Ammon's horn (tissue), 1 donor: Measurements from ENCODE around the gene HDAC8.

Source experiments
- DNase-seq: peaks from one replicate; pipeline ENCODE4 v3.0.0-alpha.2; 2016; ENCODE audit warnings: low spot score

HDAC8 gene

DNA sequence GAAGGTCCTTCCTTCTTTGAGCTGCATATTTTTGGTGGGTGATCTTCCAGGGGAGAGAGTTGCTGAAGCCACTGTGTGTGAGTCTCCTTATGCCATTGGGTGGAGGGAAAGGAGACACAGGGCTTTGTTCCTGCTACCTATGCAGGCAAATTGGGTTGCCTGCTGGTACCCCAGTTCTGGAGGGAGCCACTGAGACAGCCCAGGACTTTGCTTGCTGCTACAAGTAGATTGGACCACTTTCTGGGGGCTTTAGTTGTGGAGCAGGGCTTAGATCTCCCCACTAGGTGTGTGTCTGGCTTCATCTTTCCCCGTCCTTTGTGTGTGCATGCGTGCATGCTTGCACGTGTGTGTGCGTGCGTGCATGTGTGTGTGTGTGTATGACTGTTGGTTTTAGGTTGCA, 276.9 kb downstream of the HDAC8 start:
- no peak for DNase-seq

DNA sequence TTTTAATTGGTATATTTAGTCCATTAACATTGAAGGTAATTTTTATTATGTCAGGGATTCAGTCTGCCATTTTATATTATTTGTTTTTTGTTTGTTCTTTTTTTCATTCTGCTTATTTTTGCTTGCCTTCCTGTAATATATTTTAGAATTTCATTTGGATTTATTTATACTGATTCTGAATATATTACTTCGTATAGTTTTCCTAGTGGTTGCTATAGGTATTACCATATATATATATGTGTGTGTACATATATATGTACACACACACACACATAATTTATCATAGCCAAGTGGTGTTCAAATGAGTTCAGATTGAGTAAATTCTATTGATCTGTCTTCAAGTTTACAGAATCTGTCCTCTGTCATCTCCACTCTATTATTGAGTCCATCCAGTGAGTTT, 278.1 kb downstream of the HDAC8 start:
- DNase-seq = no peak

DNA sequence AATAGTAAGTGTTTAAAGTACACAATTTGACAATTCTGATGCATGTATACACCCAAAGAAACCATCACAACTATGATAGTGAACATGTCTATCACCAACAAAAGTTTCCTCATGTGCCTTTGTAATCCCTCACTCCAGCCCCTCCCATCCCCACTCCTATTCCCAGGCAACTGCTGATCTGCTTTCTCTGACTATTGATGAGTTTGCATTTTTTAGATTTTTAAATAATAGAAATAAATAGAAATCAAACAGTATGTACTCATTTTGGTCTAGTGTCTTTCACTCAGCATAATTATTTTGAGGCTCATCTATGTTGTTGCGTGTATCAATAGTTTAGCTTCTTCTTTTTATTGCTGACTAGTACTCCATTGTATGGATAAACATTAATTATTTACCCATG, 290.3 kb downstream of the HDAC8 start:
- no peak for DNase-seq

DNA sequence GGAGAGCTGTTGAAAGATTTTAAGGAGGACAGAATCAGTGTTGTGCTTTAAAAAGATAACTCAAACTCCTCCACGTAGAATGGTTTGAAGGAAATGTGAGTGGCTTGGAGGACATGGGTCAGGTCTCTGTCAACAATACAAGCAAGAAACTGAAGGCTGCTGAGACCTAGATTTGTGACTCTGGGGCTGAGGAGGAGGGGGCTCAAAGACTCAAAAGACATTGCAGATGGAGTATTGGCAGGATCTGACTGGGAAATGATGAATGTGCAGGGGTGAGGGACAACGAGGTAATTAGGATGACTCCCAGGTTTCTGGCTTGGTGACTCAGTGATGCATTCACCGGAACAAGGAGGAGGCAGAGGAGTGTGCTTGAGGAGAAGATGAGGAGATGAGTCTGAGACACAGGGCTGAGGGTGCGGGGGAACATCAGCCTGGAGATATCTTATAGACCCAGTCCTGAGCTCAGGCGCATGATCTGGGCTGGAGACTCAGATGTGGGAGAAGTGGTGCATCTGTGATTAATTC, 292.3 kb downstream of the HDAC8 start:
- no peak for DNase-seq
